GM04504 (cell line): ENCODE measurements around the gene SGCE.

ENCODE experiments used
- DNase-seq: peaks from one replicate; pipeline ENCODE4 v3.0.0-alpha.2; 2012; ENCODE audit warnings: low read depth

SGCE gene

GRCh38 chr7:94658826-94659225 is 2.9 kb upstream of the SGCE start:
- DNase-seq: no peak

GRCh38 chr7:94657771-94658693 is 2.1 kb upstream of the SGCE start:
- DNase-seq: peak; percentile 77

GRCh38 chr7:94656925-94657731 is 1.2 kb upstream of the SGCE start:
- no peak for DNase-seq

GRCh38 chr7:94656658-94656924 is 658 bp upstream of the SGCE start:
- DNase-seq: no peak

GRCh38 chr7:94655126-94655847 is 646 bp downstream of the SGCE start:
- DNase-seq: no peak

- no peak for DNase-seq
Observed at GRCh38 chr7:94654783-94655125, 1.2 kb downstream of the SGCE start.

- DNase-seq: no peak
Observed at GRCh38 chr7:94650147-94651051, 5.5 kb downstream of the SGCE start.

- no peak for DNase-seq
Observed at GRCh38 chr7:94649450-94649849, 6.5 kb downstream of the SGCE start.

- DNase-seq: no peak
Observed at GRCh38 chr7:94648731-94649130, 7.2 kb downstream of the SGCE start.

GRCh38 chr7:94647295-94647694 is 8.6 kb downstream of the SGCE start:
- no peak for DNase-seq

- DNase-seq: no peak
Observed at GRCh38 chr7:94643771-94644545, 12.0 kb downstream of the SGCE start.

- no peak for DNase-seq
Observed at GRCh38 chr7:94642838-94643653, 12.9 kb downstream of the SGCE start.

- no peak for DNase-seq
Observed at GRCh38 chr7:94639384-94639783, 16.5 kb downstream of the SGCE start.

GRCh38 chr7:94635687-94636086 is 20.2 kb downstream of the SGCE start:
- no peak for DNase-seq

GRCh38 chr7:94634502-94634901 is 21.4 kb downstream of the SGCE start:
- no peak for DNase-seq

GRCh38 chr7:94633687-94634086 is 22.2 kb downstream of the SGCE start:
- DNase-seq: no peak

- no peak for DNase-seq
Observed at GRCh38 chr7:94633014-94633341, 23.0 kb downstream of the SGCE start.

GRCh38 chr7:94632338-94633013 is 23.5 kb downstream of the SGCE start:
- no peak for DNase-seq

- no peak for DNase-seq
Observed at GRCh38 chr7:94630855-94631254, 25.1 kb downstream of the SGCE start.

GRCh38 chr7:94623820-94624219 is 32.1 kb downstream of the SGCE start:
- DNase-seq: no peak
